Suprapubic skin (tissue), 4 donors: ENCODE results near the gene C1orf56. TPM values are rescaled to one million over a fixed set of nuclear protein-coding genes. Genes with fewer than 3 reads are reported as not detected.

ENCODE experiments used
- DNase-seq, 2 donors: peaks; one replicate each; pipeline ENCODE4 v3.0.0-alpha.2; 2019; ENCODE audit warnings: low spot score in 2 of 2
- H3K27ac ChIP-seq: fragments of 200-600 bp; sonication (generic); one replicate; pipeline ENCODE4 v1.5.1; 2019
- H3K27me3 ChIP-seq: fragments of 200-600 bp; sonication (generic); one replicate; pipeline ENCODE4 v1.5.1; 2019
- H3K36me3 ChIP-seq: fragments of 200-600 bp; sonication (generic); one replicate; pipeline ENCODE4 v1.5.1; 2019
- H3K4me1 ChIP-seq: fragments of 200-600 bp; sonication (generic); one replicate; pipeline ENCODE4 v1.5.1; 2019
- H3K4me3 ChIP-seq: fragments of 200-600 bp; sonication (generic); one replicate; pipeline ENCODE4 v1.5.1; 2019; ENCODE audit warnings: mild to moderate bottlenecking
- H3K9me3 ChIP-seq: fragments of 200-600 bp; sonication (generic); one replicate; pipeline ENCODE4 v1.5.1; 2019
- EP300 ChIP-seq: sonication (generic); formaldehyde crosslinking; IDR thresholded peaks from one replicate; pipeline ENCODE4 v1.6.1; 2017; ENCODE audit warnings: antibody characterized with exemption
- POLR2A ChIP-seq, 2 donors: fragments of 450-650 bp; IDR thresholded peaks; one replicate each; pipeline ENCODE4 v1.6.1; 2017; ENCODE audit warnings: antibody characterized with exemption in 2 of 2, mild to moderate bottlenecking in 2 of 2, moderate library complexity in 2 of 2
- POLR2AphosphoS5 ChIP-seq, 3 donors: sonication (generic); formaldehyde crosslinking; IDR thresholded peaks; one replicate each; pipeline ENCODE4 v1.6.1; 2017; ENCODE audit warnings: antibody characterized with exemption in 3 of 3
- WGBS: methylation state at CpG from one replicate; pipeline ENCODE4 v1.1.5; 2018; 5-methylcytosine and 5-hydroxymethylcytosine counted together
- total RNA-seq, 4 donors: library from RNA; depleted of rRNA; stranded (reverse); fragments of >200 nt; gene quantifications; one replicate each; pipeline ENCODE4 v1.1.0, GENCODE V29; 2016
- TF ChIP-seq, protein P1 (sequence below), 2 donors: fragments of 200-600 bp in 1 of 2; fragments of 450-650 bp in 1 of 2; sonication (generic) in 1 of 2; IDR thresholded peaks; one replicate each; pipeline ENCODE4 v1.5.1; 2016 to 2019; ENCODE audit warnings: antibody characterized with exemption in 2 of 2, mild to moderate bottlenecking in 1 of 2, moderate library complexity in 1 of 2

C1orf56 gene
- total RNA-seq, 4 donors from 2014 or later: 2.7 to 4.7 (median 3.9) TPM

DNA sequence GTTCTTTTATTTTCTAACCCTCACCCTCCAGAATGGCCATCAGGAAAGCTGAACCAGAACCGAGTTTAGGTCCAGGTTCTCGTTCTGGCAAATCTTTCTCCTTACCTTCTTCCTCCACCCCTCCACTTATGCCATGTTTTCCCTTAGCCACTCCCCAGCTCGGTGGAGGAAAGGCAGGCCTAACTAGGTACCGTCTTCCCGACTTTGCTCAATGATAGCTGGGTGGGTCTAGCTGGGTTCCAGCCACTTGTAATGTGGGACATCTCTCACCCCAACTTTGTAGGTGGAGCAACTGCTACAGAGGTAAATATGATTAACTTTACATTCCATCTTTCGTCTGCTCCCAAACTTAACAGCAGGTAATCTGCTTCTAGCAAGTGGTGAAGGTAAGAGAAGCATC is 10.5 kb upstream of the C1orf56 start:
- no peaks in the 10 kb centered on the region for H3K27me3 ChIP-seq
- H3K36me3 ChIP-seq: peaks cover 23% of the 10 kb centered on the region
- DNase-seq: no peak
- peak overlapping the region; percentile 66 for H3K27ac ChIP-seq
- H3K4me3 ChIP-seq: peak overlapping the region; percentile 38
- peaks cover 19% of the 10 kb centered on the region for H3K4me1 ChIP-seq
- WGBS: 63% methylated on average over 6 of the region's 6 CpGs
- H3K9me3 ChIP-seq: no peaks in the 10 kb centered on the region
- TF ChIP-seq, protein P1, sequence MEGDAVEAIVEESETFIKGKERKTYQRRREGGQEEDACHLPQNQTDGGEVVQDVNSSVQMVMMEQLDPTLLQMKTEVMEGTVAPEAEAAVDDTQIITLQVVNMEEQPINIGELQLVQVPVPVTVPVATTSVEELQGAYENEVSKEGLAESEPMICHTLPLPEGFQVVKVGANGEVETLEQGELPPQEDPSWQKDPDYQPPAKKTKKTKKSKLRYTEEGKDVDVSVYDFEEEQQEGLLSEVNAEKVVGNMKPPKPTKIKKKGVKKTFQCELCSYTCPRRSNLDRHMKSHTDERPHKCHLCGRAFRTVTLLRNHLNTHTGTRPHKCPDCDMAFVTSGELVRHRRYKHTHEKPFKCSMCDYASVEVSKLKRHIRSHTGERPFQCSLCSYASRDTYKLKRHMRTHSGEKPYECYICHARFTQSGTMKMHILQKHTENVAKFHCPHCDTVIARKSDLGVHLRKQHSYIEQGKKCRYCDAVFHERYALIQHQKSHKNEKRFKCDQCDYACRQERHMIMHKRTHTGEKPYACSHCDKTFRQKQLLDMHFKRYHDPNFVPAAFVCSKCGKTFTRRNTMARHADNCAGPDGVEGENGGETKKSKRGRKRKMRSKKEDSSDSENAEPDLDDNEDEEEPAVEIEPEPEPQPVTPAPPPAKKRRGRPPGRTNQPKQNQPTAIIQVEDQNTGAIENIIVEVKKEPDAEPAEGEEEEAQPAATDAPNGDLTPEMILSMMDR (IDR thresholded peaks at IDR 0.05): no peak
- TF ChIP-seq POLR2A (IDR thresholded peaks at IDR 0.05) (no peak), POLR2AphosphoS5 (IDR thresholded peaks at IDR 0.05) (no peak), EP300 (no peak)

DNA sequence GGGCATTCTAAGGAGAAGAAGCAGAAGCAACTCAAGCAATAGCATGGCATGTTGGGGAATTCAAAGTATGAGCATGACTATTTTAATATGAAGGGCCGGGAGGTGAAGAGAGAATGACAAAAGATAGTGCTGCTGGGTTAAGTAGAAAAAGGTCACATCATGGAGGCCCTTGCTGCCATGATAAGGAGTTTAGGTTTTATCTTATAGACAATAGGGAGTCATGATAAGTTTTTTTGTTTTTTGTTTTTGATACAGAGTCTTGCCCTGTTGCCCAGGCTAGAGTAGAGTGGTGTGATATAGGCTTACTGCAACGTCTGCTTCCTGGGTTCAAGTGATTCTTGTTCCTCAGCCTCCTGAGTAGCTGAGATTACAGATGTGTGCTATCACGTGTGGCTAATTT is 8.0 kb upstream of the C1orf56 start:
- H3K9me3 ChIP-seq: no peaks in the 10 kb centered on the region
- no peaks in the 10 kb centered on the region for H3K27me3 ChIP-seq
- peaks cover 13% of the 10 kb centered on the region for H3K36me3 ChIP-seq
- peaks cover 15% of the 10 kb centered on the region for H3K4me1 ChIP-seq
- TF ChIP-seq EP300 (no peak), POLR2A (IDR thresholded peaks at IDR 0.05) (no peak), POLR2AphosphoS5 (IDR thresholded peaks at IDR 0.05) (no peak)
- TF ChIP-seq, protein P1 (IDR thresholded peaks at IDR 0.05): no peak
- no peak overlapping the region for H3K4me3 ChIP-seq
- WGBS: 88% methylated on average over 3 of the region's 3 CpGs
- no peak for DNase-seq
- H3K27ac ChIP-seq: no peak overlapping the region

DNA sequence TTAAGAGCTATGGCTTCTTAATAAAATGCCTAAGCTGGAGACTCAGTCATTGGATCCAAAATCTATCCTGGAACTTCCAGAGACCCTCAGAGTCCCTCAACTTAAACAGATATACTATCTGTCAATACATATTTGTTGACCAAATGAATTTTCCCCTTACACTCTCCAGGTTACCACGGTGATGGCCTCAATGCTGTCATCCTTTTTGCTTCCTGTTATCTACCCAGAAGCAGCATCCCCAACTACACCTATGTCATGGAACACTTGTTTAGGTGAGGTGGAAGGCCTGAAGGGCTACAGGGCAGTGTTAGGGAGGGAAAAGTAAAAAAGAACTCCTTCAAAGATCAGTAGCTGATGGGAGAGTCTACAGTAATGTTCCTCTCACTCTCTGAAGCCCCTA is 4.4 kb upstream of the C1orf56 start:
- Histone ChIP-seq H3K27me3 (no peaks in the 10 kb centered on the region), H3K4me1 (peaks cover 14% of the 10 kb centered on the region), H3K9me3 (no peaks in the 10 kb centered on the region), H3K27ac (no peak overlapping the region), H3K36me3 (peaks cover 9% of the 10 kb centered on the region), H3K4me3 (no peak overlapping the region)
- TF ChIP-seq POLR2AphosphoS5 (IDR thresholded peaks at IDR 0.05): no peak
- no peak for TF ChIP-seq EP300
- TF ChIP-seq, protein P1 (IDR thresholded peaks at IDR 0.05): no peak
- TF ChIP-seq POLR2A (IDR thresholded peaks at IDR 0.05): no peak
- 96% methylated on average over 1 of the region's 1 CpG for WGBS
- DNase-seq: no peak

DNA sequence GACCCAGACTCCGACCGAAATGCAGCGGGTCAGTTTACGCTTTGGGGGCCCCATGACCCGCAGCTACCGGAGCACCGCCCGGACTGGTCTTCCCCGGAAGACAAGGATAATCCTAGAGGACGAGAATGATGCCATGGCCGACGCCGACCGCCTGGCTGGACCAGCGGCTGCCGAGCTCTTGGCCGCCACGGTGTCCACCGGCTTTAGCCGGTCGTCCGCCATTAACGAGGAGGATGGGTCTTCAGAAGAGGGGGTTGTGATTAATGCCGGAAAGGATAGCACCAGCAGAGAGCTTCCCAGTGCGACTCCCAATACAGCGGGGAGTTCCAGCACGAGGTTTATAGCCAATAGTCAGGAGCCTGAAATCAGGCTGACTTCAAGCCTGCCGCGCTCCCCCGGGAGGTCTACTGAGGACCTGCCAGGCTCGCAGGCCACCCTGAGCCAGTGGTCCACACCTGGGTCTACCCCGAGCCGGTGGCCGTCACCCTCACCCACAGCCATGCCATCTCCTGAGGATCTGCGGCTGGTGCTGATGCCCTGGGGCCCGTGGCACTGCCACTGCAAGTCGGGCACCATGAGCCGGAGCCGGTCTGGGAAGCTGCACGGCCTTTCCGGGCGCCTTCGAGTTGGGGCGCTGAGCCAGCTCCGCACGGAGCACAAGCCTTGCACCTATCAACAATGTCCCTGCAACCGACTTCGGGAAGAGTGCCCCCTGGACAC is 534 bp downstream of the C1orf56 start:
- peak in 2 of 3 donors; percentile 8 to 46 for TF ChIP-seq POLR2AphosphoS5 (IDR thresholded peaks at IDR 0.05)
- no peak for TF ChIP-seq POLR2A (IDR thresholded peaks at IDR 0.05)
- TF ChIP-seq EP300: no peak
- Histone ChIP-seq H3K27me3 (no peaks in the 10 kb centered on the region), H3K4me1 (peaks cover 25% of the 10 kb centered on the region), H3K9me3 (no peaks in the 10 kb centered on the region), H3K4me3 (peak overlapping the region; percentile 83), H3K36me3 (peaks cover 22% of the 10 kb centered on the region), H3K27ac (peak overlapping the region; percentile 90)
- 0% methylated on average over 15 of the region's 48 CpGs for WGBS
- peak; percentile 84 to 88 for DNase-seq

- TF ChIP-seq EP300: no peak
- TF ChIP-seq, protein P1 (IDR thresholded peaks at IDR 0.05): peak in 1 of 2 donors; percentile 39
- Histone ChIP-seq H3K4me3 (peak overlapping the region; percentile 83), H3K27me3 (no peaks in the 10 kb centered on the region), H3K4me1 (peaks cover 25% of the 10 kb centered on the region), H3K36me3 (peaks cover 23% of the 10 kb centered on the region), H3K27ac (peak overlapping the region; percentile 90), H3K9me3 (no peaks in the 10 kb centered on the region)
- DNase-seq: no peak
- WGBS: 4% methylated on average over 2 of the region's 3 CpGs
Observed at GRCh38 chr1:151048645-151049032, 1.1 kb downstream of the C1orf56 start.
